ENCODE results near the gene H3-3A. TPM values are rescaled to one million over a fixed set of nuclear protein-coding genes. Genes with fewer than 3 reads are reported as not detected.

H3-3A gene
- total RNA-seq, 6 donors from 2014 or later: 148 to 453 (median 419) TPM

DNA sequence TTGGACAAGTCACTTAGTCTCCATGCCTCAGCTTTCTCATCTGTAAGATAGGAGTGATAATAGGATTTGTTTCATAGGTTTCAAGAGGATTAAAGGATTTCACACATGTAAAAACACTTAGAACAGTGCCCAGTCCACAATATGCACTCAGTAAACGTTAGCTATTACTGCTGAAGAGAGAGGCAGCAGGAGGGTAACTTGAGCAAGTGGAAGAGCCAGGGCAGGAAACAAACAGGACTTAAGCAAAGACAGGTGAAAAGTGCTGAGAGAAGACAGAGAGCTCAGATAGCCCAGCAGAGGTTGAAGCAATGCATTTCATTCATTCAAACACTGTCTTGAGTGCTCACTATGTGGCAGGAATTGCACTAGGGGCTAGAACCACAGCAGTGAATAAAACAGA lies 21.1 kb upstream of the H3-3A start:
- Histone ChIP-seq H3K36me3 (no peaks in the 10 kb centered on the region), H3K4me3 (no peak overlapping the region), H3K27ac (peak overlapping the region in 2 of 4 donors; percentile 62 to 75), H3K27me3 (no peaks in the 10 kb centered on the region), H3K4me1 (no peaks in the 10 kb centered on the region), H3K9me3 (no peaks in the 10 kb centered on the region)
- no peak for DNase-seq
- TF ChIP-seq, protein P1, sequence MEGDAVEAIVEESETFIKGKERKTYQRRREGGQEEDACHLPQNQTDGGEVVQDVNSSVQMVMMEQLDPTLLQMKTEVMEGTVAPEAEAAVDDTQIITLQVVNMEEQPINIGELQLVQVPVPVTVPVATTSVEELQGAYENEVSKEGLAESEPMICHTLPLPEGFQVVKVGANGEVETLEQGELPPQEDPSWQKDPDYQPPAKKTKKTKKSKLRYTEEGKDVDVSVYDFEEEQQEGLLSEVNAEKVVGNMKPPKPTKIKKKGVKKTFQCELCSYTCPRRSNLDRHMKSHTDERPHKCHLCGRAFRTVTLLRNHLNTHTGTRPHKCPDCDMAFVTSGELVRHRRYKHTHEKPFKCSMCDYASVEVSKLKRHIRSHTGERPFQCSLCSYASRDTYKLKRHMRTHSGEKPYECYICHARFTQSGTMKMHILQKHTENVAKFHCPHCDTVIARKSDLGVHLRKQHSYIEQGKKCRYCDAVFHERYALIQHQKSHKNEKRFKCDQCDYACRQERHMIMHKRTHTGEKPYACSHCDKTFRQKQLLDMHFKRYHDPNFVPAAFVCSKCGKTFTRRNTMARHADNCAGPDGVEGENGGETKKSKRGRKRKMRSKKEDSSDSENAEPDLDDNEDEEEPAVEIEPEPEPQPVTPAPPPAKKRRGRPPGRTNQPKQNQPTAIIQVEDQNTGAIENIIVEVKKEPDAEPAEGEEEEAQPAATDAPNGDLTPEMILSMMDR (IDR thresholded peaks at IDR 0.05): no peak
- TF ChIP-seq POLR2AphosphoS5 (IDR thresholded peaks at IDR 0.05) (no peak), POLR2A (IDR thresholded peaks at IDR 0.05) (no peak), EP300 (IDR thresholded peaks at IDR 0.05) (no peak)
- no peak for ATAC-seq (ENCODE audit: low FRiP score in 2 of 2)
- 29 to 42% methylated on average over 1 of the region's 1 CpG for WGBS, 2 donors

- Histone ChIP-seq H3K36me3 (no peaks in the 10 kb centered on the region), H3K4me3 (no peak overlapping the region), H3K27me3 (no peaks in the 10 kb centered on the region), H3K4me1 (no peaks in the 10 kb centered on the region), H3K9me3 (no peaks in the 10 kb centered on the region), H3K27ac (peak overlapping the region in 2 of 4 donors; percentile 62 to 74)
- DNase-seq: no peak
- TF ChIP-seq, protein P1 (IDR thresholded peaks at IDR 0.05): no peak
- TF ChIP-seq POLR2A (IDR thresholded peaks at IDR 0.05): no peak
- no peak for TF ChIP-seq EP300 (IDR thresholded peaks at IDR 0.05)
- no peak for TF ChIP-seq POLR2AphosphoS5 (IDR thresholded peaks at IDR 0.05)
- ATAC-seq (ENCODE audit: low FRiP score in 2 of 2): no peak
- 69 to 77% methylated on average over 4 of the region's 4 CpGs for WGBS, 2 donors
Observed at GRCh38 chr1:226044514-226045101, 17.9 kb upstream of the H3-3A start.

DNA sequence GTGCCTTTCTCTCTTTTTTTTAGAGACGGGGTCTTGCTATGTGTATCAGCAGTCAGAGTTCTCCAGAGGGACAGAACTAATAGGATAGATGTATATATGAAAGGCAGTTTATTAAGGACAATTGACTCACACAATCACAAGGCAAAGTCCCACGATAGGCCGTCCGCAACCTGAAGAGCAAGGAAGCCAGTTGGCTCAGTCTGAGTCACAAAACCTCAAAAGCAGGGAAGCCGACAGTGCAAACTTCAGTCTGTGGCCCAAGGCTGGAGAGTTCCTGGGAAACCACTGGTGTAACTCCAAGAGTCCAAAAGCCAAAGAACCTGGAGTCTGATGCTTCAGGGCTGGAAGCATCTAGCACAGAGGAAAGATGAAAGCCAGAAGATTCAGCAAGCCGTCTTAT lies 16.3 kb upstream of the H3-3A start:
- TF ChIP-seq, protein P1 (IDR thresholded peaks at IDR 0.05): no peak
- TF ChIP-seq POLR2A (IDR thresholded peaks at IDR 0.05): peak in 1 of 4 donors; percentile 7
- ATAC-seq (ENCODE audit: low FRiP score in 2 of 2) (no peak), DNase-seq (no peak)
- Histone ChIP-seq H3K9me3 (no peaks in the 10 kb centered on the region), H3K4me1 (no peaks in the 10 kb centered on the region), H3K27ac (no peak overlapping the region), H3K36me3 (no peaks in the 10 kb centered on the region), H3K27me3 (no peaks in the 10 kb centered on the region), H3K4me3 (no peak overlapping the region)
- 88 to 91% methylated on average over 6 of the region's 6 CpGs for WGBS, 2 donors

GRCh38 chr1:226047495-226047894 lies 15.0 kb upstream of the H3-3A start:
- ATAC-seq (ENCODE audit: low FRiP score in 2 of 2) (no peak), DNase-seq (no peak)
- H3K27ac ChIP-seq: no peak overlapping the region
- no peaks in the 10 kb centered on the region for H3K36me3 ChIP-seq
- no peaks in the 10 kb centered on the region for H3K4me1 ChIP-seq
- WGBS, 2 donors: 17 to 22% methylated on average over 1 of the region's 1 CpG
- H3K27me3 ChIP-seq: no peaks in the 10 kb centered on the region
- H3K4me3 ChIP-seq: no peak overlapping the region
- no peaks in the 10 kb centered on the region for H3K9me3 ChIP-seq
- TF ChIP-seq POLR2AphosphoS5 (IDR thresholded peaks at IDR 0.05): no peak
- TF ChIP-seq, protein P1 (IDR thresholded peaks at IDR 0.05): no peak

- H3K4me1 ChIP-seq: no peaks in the 10 kb centered on the region
- H3K9me3 ChIP-seq: no peaks in the 10 kb centered on the region
- no peak for TF ChIP-seq POLR2A (IDR thresholded peaks at IDR 0.05)
- no peak for TF ChIP-seq EP300 (IDR thresholded peaks at IDR 0.05)
- no peak for TF ChIP-seq POLR2AphosphoS5 (IDR thresholded peaks at IDR 0.05)
- TF ChIP-seq, protein P1 (IDR thresholded peaks at IDR 0.05): no peak
- H3K27ac ChIP-seq: no peak overlapping the region
- ATAC-seq (ENCODE audit: low FRiP score in 2 of 2) (no peak), DNase-seq (no peak)
- no peaks in the 10 kb centered on the region for H3K27me3 ChIP-seq
- no peaks in the 10 kb centered on the region for H3K36me3 ChIP-seq
- H3K4me3 ChIP-seq: no peak overlapping the region
- WGBS, 2 donors: 88 to 89% methylated on average over 1 of the region's 1 CpG
Observed at GRCh38 chr1:226048886-226049285, 13.6 kb upstream of the H3-3A start.

Measured in upper lobe of left lung (tissue), 6 donors.